DOHH2 (cell line): ENCODE data around the gene NHP2.

Experiments
- H3F3A ChIP-seq: fragments of 200-600 bp; sonication (generic), shearing (Covaris generic); 2 replicates; pipeline ENCODE4 v1.6.0; 2016; ENCODE audit warnings: antibody characterized with exemption, mild to moderate bottlenecking; ENCODE audit not compliant: control insufficient read depth, insufficient read depth
- H3K27ac ChIP-seq: fragments of 200-600 bp; sonication (generic); 2 replicates; pipeline ENCODE4 v1.5.1; 2014; ENCODE audit warnings: low read depth, mild to moderate bottlenecking, low read length, moderate library complexity
- H3K27me3 ChIP-seq: fragments of 200-600 bp; sonication (generic); 2 replicates; pipeline ENCODE4 v1.6.1; 2014; ENCODE audit warnings: mild to moderate bottlenecking, low read length, mixed read lengths; ENCODE audit not compliant: control insufficient read depth
- H3K36me3 ChIP-seq: fragments of 200-600 bp; sonication (generic); 2 replicates; pipeline ENCODE4 v1.6.1; 2014; ENCODE audit warnings: mild to moderate bottlenecking, low read length, moderate library complexity, mixed read lengths; ENCODE audit not compliant: control insufficient read depth
- H3K4me1 ChIP-seq: fragments of 200-600 bp; sonication (generic); 2 replicates; pipeline ENCODE4 v1.6.1; 2014; ENCODE audit warnings: mild to moderate bottlenecking, low read length, mixed read lengths; ENCODE audit not compliant: control insufficient read depth
- H3K4me2 ChIP-seq: fragments of 200-600 bp; sonication (generic); 2 replicates; pipeline ENCODE4 v1.6.0; 2014; ENCODE audit warnings: mild to moderate bottlenecking, low read length, moderate library complexity
- H3K4me3 ChIP-seq: fragments of 200-600 bp; sonication (generic); 2 replicates; pipeline ENCODE4 v1.5.1; 2014; ENCODE audit warnings: mild to moderate bottlenecking, low read length, mixed read lengths
- H3K79me2 ChIP-seq: fragments of 200-600 bp; sonication (generic); 2 replicates; pipeline ENCODE4 v1.6.1; 2014; ENCODE audit warnings: mild to moderate bottlenecking, low read length, mixed read lengths; ENCODE audit not compliant: control insufficient read depth
- H3K9me2 ChIP-seq: fragments of 200-600 bp; sonication (generic); replicated peaks from 2 replicates; pipeline ENCODE4 v1.6.1; 2014; ENCODE audit warnings: mild to moderate bottlenecking, low read length, mixed read lengths; ENCODE audit not compliant: control insufficient read depth
- H3K9me3 ChIP-seq: fragments of 200-600 bp; sonication (generic); 2 replicates; pipeline ENCODE4 v1.6.1; 2014; ENCODE audit warnings: antibody characterized with exemption, low read length, mixed read lengths; ENCODE audit not compliant: control insufficient read depth, insufficient read depth
- H4K20me1 ChIP-seq: fragments of 200-600 bp; sonication (generic); 2 replicates; pipeline ENCODE4 v1.6.0; 2014; ENCODE audit warnings: low read depth, mild to moderate bottlenecking, antibody characterized with exemption, low read length, moderate library complexity; ENCODE audit not compliant: control insufficient read depth, insufficient read depth
- EZH2phosphoT487 ChIP-seq: fragments of 200-600 bp; sonication (generic); IDR thresholded peaks from 2 replicates; pipeline ENCODE4 v1.6.1; 2017; ENCODE audit warnings: borderline replicate concordance, mild to moderate bottlenecking, antibody characterized with exemption, low read length, moderate library complexity, mixed read lengths
- TF ChIP-seq, protein P1 (sequence below): fragments of 200-600 bp; sonication (generic); IDR thresholded peaks from one replicate; pipeline ENCODE4 v1.5.1; 2014; ENCODE audit warnings: antibody characterized with exemption, mild to moderate bottlenecking, low read depth, low read length; ENCODE audit not compliant: poor library complexity, severe bottlenecking

Gene NHP2

DNA sequence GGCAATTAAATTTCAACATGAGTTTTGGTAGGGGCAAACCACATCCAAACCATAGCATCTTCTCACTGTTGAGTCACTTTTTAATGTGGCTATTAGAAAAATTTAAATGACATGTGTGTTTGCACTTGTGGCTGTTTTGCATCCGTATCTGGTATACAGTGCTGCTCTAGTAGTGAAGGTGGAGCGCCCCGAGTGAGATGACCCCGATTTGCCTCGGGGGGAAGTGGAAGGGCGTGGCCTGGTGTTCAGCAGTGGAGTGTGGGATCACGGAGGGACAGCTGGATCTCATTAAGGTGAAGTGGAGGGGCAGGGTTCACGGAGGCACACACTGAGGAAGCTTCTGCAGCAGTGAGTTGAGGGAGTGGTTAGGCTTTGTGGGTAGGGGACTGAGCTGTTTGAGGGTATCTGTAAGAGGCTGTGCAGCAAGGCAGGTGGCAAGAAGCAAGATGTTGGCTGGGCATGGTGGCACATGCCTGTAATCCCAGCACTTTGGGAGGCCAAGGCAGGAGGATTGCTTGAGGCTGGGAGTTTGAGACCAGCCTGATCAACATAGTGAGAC is 39.6 kb upstream of the NHP2 start:
- Histone ChIP-seq H3K4me3 (no peak overlapping the region), H3F3A (no peaks in the 10 kb centered on the region), H3K9me2 (no peaks in the 10 kb centered on the region), H3K36me3 (no peaks in the 10 kb centered on the region), H3K27ac (no peak overlapping the region), H4K20me1 (no peaks in the 10 kb centered on the region), H3K79me2 (no peaks in the 10 kb centered on the region), H3K4me1 (peaks cover 4% of the 10 kb centered on the region; the same call in 1 of the 2 replicates), H3K27me3 (peaks cover 31% of the 10 kb centered on the region), H3K9me3 (no peaks in the 10 kb centered on the region), H3K4me2 (no peak overlapping the region)
- TF ChIP-seq, protein P1, sequence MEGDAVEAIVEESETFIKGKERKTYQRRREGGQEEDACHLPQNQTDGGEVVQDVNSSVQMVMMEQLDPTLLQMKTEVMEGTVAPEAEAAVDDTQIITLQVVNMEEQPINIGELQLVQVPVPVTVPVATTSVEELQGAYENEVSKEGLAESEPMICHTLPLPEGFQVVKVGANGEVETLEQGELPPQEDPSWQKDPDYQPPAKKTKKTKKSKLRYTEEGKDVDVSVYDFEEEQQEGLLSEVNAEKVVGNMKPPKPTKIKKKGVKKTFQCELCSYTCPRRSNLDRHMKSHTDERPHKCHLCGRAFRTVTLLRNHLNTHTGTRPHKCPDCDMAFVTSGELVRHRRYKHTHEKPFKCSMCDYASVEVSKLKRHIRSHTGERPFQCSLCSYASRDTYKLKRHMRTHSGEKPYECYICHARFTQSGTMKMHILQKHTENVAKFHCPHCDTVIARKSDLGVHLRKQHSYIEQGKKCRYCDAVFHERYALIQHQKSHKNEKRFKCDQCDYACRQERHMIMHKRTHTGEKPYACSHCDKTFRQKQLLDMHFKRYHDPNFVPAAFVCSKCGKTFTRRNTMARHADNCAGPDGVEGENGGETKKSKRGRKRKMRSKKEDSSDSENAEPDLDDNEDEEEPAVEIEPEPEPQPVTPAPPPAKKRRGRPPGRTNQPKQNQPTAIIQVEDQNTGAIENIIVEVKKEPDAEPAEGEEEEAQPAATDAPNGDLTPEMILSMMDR: no peak
- TF ChIP-seq EZH2phosphoT487: no peak

DNA sequence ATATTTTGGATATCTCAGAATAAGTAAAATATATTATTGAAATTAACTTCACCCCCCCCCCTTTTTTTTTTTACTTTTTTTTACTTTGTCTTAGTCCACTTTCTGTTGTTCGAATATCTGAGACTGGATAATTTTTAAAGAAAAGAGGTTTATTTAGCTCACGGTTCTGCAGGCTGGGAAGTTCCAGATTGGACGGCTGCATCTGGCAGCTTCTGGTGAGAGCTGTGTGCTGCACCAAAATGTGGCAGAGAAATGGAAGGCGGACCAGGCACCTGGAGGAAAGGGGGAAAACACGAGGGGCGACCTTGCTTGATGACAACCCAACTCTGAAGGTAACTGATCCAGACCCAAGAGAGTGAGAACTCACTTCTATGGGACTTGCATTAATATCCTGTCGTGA is 39.1 kb upstream of the NHP2 start:
- Histone ChIP-seq H3F3A (no peaks in the 10 kb centered on the region), H3K36me3 (no peaks in the 10 kb centered on the region), H3K9me2 (no peaks in the 10 kb centered on the region), H3K79me2 (no peaks in the 10 kb centered on the region), H3K27me3 (peaks cover 31% of the 10 kb centered on the region), H3K4me3 (no peak overlapping the region), H3K4me1 (peaks cover 4% of the 10 kb centered on the region; the same call in 1 of the 2 replicates), H3K4me2 (no peak overlapping the region), H3K9me3 (no peaks in the 10 kb centered on the region), H3K27ac (no peak overlapping the region), H4K20me1 (no peaks in the 10 kb centered on the region)
- TF ChIP-seq, protein P1: no peak
- no peak for TF ChIP-seq EZH2phosphoT487

DNA sequence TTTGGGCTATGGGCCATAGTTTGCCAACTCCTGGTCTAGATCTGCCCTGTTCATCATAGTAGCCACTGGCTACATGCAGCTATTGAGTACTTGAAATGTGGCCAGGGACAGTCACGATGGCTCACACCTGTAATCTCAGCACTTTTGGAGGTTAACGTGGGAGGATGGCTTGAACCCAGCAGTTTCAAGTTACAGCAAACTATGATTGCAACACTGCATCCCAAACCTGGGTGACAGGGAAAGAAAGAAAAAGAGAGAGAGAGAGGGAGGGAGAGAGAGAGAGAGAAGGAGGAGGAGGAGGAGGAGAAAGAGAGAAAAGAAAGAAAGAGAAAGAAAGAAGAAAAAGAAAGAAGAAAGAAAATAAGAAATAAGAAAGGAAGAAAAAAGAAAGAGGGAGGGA is 38.6 kb upstream of the NHP2 start:
- Histone ChIP-seq H3F3A (no peaks in the 10 kb centered on the region), H3K4me3 (no peak overlapping the region), H3K27ac (no peak overlapping the region), H3K27me3 (peaks cover 31% of the 10 kb centered on the region), H3K9me2 (no peaks in the 10 kb centered on the region), H3K79me2 (no peaks in the 10 kb centered on the region), H3K36me3 (no peaks in the 10 kb centered on the region), H3K9me3 (no peaks in the 10 kb centered on the region), H3K4me2 (no peak overlapping the region), H3K4me1 (peaks cover 4% of the 10 kb centered on the region; the same call in 1 of the 2 replicates), H4K20me1 (no peaks in the 10 kb centered on the region)
- TF ChIP-seq, protein P1: no peak
- no peak for TF ChIP-seq EZH2phosphoT487
